GM18868 (cell line): Measurements from ENCODE around the gene ANO2.

Source experiments
- ATAC-seq: cut with Tn5 transposase; IDR thresholded peaks from one replicate; pipeline ENCODE4 v1.9.1; 2021; ENCODE audit warnings: mild to moderate bottlenecking, moderate library complexity; ENCODE audit not compliant: unreplicated experiment

The ANO2 gene

DNA sequence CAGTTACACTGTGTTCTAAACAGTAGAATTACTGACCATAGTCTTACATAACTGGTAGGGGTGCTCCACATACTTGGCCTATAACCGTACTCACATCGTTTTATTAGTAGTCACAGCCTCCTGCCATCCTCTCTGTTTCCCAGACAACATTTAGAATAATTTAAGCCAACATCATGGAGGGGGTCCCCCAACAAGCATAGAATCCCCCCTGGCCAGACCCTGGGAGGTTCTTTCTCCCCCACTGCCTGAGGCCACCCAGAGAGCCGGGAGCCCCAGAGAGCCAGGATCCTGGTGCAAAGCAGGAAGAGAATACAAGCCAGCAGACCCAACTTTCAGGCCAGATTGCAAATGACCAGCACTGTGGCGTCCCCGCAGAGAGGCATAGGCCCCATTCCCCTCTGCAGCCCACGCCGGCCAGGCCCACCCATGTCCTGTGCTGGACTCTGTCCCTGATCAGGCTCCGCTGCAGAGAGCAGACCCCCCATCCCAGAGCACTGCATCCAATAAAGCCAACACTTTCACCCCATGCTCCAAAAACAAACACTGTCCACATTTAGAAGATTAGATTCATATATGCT, 317.9 kb downstream of the ANO2 start:
- ATAC-seq, result no peak

DNA sequence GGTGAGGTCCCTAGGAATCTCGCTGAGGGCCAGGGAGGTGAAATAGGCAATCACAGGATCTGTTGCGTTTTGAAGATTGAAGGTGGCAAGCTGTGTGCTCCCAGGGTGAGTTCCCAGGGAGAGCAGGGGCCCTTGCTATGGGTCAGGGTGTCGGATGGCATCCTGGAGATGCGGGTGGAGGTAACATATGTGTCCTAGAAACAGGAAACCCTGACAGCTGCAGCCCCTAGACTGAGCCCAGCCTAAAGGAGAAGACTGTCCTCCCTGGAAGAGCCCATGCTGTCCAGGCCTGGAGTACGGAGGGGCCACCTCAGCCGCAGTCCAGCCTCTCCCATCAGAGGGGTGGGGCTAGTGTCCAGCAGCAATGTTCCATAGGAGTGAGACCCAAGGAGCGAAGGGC, 318.9 kb downstream of the ANO2 start:
- ATAC-seq, result no peak

DNA sequence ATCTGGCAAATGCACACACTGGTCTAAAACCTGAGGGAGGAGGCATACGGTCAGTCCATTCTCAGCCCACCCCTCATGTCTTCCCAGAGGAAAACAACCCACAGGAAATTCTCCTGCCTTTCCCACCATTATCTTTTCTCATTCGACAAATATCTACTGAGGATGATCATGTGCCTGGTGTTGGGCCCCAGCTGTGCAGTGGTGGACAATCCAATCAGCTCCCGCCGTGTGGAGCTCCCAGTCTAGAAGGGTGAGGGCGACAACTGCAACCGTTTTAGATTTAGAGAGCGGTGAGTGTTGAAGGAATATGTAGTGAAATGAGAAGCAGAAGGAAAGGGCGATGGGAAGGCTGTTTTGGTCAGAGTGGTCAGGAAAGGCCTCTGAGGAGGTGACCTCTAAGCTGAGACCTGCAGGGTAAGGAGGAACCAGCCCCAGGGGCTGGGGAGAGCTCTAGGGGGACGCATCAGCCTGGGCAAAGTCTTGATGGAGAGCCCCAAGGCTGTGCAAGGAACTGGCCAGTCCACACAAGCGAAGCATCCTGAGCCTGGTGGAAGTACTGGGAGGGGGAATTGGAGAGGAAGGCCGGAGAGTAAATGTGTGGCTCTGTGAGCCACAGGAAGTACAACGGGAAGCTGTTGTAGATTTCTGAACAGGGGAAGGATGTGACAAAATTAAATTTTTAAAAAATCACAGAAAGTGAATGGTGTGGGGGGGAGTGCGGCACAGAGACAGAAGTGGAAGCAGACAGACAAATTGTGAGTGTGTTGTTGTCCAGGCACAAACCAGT, 320.4 kb downstream of the ANO2 start:
- ATAC-seq, result no peak

DNA sequence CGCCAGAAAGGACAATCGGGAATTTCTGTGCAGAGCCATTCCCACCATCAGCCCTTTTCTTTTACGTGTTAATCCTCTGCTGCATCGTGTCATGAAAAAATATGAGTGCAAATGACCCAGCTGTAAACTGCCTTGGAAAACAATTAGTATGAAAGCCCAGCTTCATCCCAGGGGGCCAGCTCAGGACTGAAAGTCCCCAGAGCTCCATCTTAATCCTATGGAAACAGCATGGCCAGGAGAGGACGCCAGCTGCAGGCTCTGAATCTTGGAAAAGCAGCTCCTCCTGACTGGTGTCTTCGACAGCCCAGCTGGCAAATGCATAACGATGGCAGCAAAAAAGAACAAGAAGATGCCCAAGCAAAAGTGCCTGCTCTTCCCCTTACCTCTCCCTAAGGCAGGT, 321.6 kb downstream of the ANO2 start:
- ATAC-seq, result no peak

DNA sequence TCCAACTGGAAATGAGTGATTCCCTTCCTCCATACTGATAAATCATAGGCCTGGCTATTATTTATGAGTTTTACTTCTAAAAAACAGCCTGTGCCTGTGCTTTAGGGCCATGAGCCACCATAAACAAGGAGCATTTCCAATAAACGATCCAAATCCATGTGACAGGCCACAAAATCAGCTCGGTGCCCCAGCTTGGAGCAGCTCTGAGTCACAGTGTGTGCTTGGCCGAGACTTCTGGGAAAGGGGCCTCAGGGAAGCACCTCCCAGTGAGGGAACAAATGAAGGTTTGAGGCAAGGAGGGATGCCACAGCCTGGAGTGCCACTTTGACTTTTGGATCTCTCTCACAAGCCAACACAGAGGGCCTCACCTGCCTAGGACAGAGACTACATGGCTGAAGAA, 322.8 kb downstream of the ANO2 start:
- no peak for ATAC-seq

DNA sequence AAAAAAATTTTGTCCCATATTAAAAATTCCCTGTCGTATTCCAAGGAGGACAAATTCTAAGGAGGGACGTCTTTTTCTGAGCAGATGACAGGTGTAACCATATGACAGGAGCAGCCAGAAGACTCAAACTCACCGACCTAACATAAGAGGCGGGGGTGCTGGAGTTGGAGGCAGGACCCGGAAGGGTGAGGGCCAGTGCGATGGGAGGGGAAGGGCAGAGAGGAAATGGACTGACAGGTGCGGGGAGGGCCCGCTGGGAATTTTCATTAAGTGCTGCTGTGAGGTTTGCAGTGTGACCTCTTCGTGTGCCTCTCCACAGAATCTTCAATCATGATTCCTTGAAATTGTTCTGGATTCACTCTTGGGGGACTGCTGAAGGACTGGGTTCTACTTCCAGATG, 323.7 kb downstream of the ANO2 start:
- no peak for ATAC-seq

DNA sequence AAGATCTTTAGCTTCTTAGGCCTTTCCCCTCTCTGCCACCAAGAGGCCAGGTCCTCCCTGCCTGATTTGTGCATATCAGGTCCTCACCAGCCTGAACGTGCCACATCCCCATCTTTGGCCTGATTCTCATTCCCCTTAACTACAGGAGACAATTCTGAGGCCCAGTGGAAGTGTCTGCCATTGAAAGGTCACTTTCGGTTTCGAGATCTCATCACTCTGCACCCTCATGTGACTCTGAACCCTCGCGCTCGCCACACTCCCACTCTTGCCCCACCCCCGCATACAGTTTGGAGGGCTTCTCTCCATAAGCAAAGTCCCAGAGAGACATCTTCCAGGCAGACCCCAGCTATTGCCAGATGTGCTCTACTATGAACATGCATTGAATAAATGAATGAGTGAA, 324.2 kb downstream of the ANO2 start:
- no peak for ATAC-seq

DNA sequence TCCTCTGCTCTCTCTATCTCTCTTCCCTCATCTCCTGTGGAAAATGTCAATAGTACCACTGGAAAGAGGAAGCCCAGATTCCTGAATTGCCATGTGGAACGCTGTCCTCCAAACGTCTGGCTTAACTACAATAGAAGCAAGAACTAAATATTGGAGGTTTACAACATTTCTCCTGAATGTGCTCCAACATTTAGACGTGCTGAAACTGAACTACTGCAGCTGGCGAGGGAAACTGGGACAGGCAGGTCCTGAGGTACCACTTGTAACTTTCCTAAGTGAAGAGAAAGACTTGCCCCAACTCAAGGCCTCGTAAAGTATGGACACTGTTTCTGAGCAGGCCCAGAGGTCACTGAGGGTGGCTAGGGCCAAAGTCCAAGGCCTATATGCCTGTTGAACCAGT, 325.4 kb downstream of the ANO2 start:
- no peak for ATAC-seq

DNA sequence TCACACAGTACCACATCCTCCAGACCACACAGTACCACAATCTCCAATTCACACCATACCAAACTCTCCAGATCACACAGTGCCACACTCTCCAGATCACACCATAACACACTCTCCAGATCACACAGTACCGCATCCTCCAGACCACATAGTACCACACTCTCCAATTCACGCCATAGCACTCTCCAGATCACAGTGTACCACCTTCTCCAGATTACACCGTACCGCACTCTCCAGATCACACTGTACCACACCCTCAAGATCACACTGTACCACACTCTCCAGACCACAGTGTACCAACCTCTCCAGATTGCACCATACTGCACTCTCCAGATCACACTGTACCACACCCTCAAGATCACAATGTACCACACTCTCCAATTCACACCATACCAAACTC, 328.2 kb downstream of the ANO2 start:
- no peak for ATAC-seq

DNA sequence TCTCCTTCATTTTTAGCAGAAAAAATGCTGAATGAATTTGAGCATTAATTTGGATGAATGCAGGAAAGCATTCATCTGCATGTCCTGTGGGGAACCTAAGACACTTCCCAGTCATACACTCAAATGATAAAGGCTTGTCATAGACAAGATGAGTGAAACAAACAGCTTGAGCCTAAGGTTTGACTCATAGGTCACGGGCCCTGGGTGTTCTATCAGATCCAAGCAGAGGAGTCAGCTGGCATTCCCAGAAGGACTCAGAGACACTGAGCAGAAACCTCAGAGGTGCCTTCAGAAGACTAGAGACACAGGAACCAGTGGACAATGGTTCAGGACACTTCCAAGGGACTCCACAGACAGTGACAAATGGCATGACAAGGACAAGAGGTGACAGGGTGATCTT, 329.3 kb downstream of the ANO2 start:
- no peak for ATAC-seq

DNA sequence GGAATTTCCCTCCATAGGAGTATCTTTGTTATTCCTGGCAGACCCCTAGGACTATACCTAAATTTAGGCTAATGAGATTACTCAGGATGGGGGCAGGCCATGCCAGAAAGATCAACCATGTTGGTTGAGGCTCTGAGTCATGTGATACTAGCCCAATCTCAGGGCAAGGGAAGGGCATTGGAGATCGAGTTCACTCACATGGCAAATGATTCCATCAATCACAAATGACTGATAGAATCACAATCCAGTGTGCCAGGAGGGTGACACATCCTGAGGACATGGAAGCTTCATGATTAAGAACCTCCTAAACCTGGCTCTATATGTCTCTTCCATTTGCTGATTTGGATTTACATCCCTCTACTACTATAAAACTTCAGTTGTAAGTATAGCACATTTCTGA, 330.8 kb downstream of the ANO2 start:
- ATAC-seq, result no peak

DNA sequence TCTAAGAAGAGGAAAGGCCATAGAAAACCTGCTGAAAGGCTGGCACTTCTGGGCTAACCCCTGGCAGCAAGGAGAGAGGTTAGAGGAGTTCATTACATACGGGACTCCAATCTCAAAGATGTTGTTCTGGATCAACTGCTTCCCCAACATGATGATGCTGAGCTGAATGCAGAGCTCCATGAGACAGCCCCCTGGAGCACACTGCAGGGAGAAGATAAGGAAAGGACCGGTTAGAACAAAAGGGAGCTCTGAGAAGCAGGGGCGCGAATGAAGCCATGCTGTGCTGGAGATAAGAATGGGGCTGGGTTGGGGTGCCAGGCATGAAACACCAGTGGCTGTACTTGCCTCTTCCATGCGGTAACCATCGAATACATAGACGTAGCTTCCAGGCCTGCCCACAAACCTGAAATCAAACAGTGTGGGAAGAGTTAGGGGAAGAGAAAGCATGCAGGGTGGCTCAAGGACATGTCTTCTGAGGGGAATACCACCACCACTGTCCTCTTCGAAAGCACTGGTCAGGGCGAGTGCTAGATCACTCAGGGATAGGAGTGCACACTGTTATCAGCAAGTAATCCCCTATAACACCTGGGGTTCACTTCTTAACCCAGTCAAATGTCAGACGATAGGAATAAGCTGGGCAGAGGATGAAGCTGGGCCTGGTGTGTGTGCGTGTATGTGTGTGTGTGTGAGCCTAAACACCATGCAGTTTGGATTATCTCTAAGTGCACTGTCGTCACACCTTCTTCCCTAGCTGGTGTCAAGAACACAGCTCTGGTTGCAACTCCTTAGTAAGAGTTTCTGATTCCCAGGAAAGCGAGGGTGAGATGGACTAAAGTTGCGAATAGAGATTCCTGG, 332.3 kb downstream of the ANO2 start:
- ATAC-seq, result no peak

DNA sequence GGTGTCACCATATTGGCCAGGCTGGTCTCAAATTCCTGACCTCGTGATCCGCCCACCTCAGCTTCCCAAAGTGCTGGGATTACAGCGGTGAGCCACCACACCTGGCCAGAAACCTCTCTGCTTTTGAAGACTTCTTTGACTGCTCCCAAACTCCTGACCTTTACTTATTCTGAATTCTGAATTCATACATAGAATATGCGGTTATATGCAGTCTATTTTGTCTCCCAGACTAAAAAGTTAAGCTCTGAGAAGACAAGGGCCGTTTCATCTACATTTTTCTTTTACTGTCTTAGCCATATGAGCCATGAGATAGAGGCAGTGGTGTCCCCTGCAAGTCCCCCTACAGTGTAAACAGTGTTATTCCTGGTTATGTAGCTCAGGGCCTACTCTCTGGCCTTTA, 333.9 kb downstream of the ANO2 start:
- no peak for ATAC-seq

DNA sequence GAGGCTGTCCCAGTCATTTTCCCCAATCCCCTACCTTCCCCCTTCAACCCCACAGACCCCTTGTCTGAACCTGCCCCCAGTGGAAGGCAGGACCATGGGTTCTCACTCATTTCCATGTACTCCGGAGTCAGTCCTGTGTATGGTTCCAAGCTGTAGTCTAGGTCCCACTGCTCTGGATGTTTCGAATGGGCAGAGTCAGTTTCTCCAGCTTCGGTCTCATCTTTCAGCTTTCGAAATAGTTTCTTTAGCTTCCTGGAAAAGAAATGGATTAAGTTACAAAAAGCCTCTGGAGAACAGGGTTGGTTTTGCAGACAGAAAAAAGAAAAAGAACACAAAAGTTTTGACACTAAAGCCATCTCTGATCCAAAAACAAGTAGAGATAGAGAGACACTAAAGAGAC, 345.7 kb downstream of the ANO2 start:
- ATAC-seq, result no peak

DNA sequence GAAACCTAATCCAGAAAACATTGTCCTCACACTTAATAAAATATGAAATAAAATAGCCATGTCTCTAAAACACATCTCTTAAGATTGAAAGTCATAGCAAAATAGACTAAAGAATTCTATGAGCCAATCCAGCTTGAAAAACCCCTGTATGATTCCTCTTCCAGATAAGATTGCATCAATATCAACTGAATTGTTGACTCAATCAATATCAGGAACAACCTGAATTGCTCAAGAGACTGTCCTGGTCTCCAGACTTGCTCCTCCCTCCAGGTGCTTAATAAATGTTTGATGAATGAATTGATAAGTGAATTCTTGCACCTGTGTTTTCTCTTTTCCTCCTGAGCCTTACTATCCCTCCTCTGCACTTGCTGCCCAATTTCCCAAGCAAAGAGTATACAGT, 351.1 kb downstream of the ANO2 start:
- ATAC-seq, result no peak

DNA sequence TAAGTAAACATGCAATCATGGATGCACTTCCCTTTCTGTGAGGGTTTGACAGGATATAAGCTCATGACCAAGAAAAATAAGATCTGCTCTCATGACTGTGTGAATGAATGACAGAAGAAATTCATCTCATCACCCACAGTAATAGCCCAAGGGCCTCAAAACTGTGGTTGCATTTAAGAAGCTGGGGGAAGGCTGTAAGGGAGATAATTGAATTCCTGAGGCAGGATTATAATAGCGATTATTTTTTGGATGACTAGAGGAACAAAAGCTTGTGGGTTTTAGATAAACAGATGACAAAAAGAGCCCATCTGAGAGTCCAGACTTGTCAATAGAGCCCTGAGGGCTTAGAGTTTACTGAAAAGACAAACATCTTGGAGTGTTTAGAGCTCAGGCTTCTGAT, 352.0 kb downstream of the ANO2 start:
- ATAC-seq, result no peak

DNA sequence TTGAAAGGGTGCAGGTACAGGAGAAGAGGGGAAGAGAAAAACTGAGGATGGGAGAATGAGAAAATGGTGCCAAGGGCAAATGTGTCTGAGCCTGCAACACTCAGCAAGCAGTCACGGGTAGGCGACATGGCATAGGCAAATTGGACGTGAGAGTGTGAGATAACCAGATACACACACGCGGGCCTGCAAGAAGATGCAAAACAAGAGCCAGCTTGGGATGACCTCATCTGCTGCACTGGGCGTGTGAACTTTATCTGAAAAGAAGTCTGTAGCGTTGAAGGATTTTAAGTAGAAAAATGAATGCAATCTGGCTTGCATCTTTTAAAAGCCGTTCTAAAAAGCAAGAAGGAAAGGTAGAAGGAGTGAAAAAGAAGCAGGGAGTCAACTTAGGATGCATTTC, 352.7 kb downstream of the ANO2 start:
- ATAC-seq, result no peak

DNA sequence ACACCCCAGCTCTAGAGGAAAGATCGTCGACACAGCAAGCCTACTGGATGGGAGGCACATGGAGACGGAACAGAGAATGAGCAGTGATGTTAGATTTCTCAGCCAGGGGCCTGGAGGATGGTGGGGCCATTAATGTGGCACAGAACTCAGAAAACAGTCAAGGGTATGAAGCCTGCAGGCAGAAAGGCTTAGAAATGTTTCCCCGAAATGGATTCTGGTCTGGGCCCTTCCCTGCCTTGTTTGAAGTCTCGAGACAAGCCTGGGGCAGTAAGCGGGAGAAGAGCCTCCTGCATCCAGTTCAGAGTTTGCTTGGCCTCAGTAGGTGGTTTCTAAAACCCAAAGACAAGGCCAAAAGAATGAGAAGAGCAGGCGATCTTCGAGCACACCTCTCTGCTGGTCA, 354.7 kb downstream of the ANO2 start:
- no peak for ATAC-seq

DNA sequence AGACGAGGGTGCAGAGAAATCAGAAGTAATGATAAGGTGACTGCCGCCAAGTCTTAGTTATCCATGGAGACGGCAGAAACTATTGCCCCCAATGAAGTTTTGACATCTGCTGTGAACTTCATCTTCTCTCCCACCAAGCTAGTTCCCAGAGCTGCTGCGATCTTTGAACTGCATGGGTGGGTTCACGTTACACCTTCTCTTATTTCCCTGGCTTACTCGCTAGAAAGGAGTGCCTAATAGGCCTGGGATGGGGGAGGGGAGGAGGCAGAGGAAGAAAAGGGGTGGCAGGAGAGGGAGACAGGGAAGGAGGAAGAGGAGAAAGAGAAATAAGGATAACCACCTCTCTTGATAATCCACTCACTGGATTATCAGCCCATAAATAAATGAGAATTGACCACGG, 356.0 kb downstream of the ANO2 start:
- ATAC-seq, result no peak

DNA sequence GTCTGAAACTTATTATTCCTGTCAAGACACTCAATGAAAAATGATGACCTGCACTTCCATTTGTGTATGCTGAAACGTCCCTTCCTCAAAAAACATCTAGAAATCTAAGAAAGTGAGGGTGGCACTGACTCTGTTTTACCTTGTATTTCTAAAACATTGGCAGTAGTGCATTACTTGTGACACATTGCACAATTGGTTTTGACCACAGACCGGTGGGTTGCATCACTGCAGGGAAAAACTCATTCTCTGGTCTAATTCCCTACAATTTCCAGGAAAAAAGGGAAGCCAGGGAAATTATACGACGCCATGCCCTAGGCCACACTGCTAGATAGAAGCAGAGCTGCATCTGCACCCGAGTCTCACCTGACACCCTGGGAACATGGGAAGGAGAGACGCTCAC, 356.5 kb downstream of the ANO2 start:
- no peak for ATAC-seq

DNA sequence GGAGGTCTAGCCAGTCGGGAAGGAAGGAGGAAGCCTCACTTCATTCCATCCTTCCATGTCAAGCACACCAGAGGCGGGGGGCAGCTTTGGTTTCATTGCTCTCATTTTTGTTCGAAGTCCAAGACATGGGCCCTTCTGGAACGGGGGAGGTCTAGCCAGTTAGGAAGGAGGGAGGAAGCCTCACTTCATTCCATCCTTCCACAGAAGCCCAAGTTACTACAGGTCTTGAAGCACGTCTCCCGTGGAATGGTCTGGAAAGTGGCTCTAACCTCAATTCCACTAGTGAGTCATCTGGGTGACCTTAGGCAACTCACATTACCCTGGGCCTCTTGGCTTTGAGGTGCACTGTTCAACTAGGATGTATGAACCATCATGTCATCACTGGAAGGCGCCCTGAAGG, 356.9 kb downstream of the ANO2 start:
- ATAC-seq, result no peak

DNA sequence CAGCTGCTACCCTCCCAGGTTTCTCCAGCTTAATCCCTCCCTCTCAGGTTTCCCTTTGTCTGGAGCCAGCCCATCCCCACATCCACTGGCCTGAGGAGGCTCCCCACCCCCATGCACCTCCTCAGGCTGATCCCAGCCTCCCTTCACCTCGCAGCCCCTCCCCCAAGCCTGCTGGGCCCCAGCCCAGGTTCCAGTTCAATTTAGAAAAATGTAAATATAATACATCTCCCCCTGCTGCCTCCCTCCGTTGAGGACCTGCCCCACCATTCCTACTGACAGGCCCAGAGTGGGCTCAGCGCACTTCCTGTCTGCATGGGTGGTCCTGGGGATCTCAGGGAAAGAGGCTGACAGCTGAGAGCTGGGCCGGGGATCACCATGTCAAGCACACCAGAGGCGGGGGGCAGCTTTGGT, 357.3 kb downstream of the ANO2 start:
- ATAC-seq, result no peak
